DMS153 treated with DMSO at 0.1 percent for 48 hours (cell line): ENCODE results near the gene HMGB2.

Source experiments
- DNase-seq: peaks from one replicate; lab custom pipeline; 2025; ENCODE audit not compliant: unreplicated experiment; lab: John Stamatoyannopoulos, UW

HMGB2 gene

DNA sequence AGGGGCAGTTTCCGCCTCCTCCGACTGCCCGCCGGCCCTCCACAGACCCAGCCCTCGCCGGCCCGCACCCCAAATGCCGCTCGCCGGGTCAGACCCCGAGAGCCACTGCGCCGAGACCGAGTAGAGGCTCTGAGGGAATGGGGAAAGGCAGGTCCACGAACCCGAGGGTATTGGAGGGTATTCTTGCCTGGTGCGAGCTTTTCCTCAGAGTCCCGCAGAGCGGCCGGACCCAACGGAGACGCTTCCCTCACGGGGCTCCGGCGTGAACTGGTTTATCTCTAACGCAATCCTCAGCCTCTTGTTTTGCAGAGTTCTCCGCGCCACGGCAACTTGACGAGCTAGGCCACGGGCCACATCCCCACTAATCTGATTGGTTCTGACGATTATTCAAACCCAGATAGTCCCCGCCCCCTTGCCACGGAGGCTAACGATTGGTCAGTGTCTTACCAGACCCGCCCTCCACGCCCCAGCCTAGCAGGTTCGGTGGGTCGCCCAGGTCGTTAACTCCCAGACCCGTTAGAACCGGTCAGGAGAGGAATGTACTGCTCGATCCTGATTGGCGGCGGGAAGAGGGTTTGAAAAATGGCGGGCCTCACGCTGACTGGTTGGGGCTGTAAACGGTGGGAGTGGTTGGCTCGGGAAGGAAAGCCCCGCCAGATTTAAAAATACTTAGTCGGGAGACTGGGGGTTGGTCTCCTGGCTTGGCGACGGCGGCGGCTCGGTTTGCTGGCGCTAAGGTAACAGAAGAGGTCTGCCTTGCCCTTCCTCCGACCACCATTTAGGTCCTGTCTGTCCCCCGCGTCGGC, at the start of gene HMGB2:
Gene HMGB2 (minus strand): TSS at position 274 of the 806 bp plus-strand sequence. CDS start 709 bp downstream, outside the sequence.
- DNase-seq, result peak; percentile 98

- DNase-seq, result no peak
Measured at GRCh38 chr4:173382349-173382748, 48.2 kb upstream of the HMGB2 start.

DNA sequence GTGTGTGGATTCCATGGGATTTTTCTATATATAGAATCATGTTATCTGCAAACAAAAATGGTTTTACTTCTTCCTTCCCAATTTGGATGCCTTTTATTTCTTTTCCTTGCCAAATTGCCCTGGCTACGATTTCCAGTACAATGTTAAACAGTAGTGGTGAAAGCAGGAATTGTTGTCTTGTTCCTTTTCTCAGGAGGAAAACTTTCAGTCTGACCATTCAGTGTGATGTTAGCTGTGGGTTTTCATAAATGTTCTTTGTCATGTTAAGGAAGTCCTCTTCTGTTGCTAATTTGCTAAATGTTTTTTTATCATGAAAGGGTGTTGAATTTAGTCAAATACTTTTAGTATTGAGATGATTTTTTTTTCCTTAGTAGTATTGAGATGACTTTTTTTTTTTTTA, 47.5 kb upstream of the HMGB2 start:
- DNase-seq, result no peak

DNA sequence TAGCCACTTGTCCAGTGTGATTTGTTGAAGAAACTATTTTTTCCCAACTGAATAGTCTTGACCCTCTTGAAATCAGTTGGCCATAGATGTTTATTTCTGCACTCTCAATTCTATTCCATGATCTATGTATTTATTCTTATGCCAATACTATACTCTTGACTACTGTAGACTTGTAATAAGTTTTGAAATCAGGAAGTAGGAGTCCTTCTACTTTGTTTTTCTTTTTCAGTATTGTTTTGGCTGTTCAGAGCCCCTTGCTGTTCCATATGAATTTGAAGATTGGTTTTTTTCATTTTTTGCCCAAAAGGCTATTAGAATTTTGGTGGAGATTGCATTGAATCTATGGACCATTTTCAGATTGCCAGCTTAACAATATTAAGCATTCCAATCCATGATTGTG, 46.8 kb upstream of the HMGB2 start:
- no peak for DNase-seq

DNA sequence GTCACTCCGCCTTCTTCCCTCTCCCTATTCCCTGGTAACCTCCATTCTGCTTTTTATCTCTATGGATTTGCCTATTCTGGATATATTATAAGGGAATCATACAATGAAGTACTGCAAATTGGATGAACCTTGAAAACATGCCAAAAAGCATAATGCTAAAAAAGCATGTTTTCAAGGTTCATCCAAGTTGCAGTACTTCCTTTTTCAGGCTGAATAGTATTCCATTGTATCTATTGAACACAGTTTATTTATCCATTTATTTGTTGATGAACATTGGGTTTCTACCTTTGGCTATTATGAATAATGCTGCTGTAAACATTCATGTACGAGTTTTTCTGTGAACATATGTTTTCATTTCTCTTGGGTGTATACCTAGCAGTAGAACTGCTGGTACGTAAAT, 45.8 kb upstream of the HMGB2 start:
- DNase-seq, result no peak

- DNase-seq, result no peak
Measured at GRCh38 chr4:173374588-173374987, 40.4 kb upstream of the HMGB2 start.

DNA sequence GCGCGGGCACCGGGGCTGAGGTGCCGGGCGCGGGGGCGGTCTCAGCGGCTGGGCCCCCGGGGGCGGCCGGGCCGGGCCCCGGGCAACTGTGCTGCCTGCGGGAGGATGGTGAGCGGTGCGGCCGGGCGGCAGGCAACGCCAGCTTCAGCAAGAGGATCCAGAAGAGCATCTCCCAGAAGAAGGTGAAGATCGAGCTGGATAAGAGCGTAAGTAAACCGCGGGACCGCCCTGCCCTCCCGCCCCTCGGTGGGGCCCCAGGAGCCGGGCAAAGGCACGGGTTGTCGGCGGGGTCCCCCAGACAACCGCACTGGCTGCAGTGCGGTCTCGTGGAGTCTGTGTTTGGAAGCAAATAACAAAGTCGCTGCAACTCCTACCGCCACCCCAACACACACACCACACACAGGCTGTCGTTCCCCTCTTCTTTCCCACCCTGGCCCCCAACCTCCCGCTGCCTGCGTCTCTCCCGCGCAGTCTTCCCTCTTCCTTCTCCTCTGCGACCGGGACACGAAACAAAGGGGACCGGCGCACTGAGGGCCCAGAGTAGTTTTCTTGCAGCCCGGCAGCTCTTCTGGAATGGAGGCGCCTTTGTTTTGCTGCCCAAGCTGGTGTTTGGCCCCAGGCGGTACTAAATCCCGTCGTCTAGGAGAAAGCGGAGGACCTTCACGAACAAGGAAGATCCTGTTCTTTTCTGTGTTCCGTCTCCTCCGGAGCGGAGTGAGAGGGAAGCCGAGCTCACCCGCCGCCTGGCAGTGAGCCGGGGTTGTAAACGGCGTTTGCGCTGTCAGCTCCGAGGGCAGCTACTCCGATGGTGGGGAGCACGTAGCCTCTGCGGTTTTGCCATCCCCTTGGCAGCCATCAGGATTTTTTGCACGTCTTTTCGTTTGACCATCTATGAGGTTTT, 37.4 kb upstream of the HMGB2 start:
- peak; percentile 59 for DNase-seq

DNA sequence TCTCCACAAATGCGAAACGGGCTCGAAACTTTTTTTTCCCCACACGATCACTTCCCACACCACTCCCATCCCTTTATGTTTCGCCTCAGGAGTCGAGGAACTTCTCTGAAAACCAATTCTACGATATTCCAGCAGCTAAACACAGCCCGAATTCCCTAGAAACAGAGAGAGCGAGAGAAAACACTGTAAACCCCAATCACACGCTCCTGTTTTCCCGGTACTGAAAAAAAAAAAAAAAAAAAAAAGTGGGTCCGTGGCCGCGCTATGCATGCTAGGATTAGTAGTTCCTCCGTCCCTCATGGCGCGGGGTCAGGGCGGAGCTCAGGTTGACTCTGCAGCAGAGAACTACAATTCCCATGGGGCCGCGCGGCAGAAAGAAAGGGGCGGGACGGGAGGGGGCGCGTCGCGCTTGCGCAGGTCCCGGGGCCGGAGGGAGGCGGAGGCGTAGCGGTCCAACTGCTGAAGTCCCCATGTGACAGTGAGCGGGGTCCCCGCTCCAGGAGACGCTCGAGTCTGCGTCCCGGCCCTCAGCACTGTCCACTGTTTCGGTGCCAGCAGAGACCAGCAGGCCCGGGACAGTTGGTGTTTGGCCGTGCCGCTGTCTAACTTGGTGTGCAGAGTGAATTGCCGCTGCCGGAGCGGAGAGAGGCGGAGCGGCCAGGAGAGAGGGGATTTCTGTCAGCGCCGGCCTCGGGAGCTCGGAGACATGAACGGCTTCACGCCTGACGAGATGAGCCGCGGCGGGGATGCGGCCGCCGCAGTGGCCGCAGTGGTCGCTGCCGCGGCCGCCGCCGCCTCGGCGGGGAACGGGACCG, 36.5 kb upstream of the HMGB2 start, which contains the start of gene SAP30:
Gene SAP30 (plus strand): TSS at position 478 of the 815 bp plus-strand sequence. CDS start 229 bp downstream, at position 707.
- peak; percentile 89 for DNase-seq

- DNase-seq, result no peak
Measured at GRCh38 chr4:173370130-173370476, 35.9 kb upstream of the HMGB2 start.

- DNase-seq, result no peak
Measured at GRCh38 chr4:173367946-173368345, 33.8 kb upstream of the HMGB2 start.

DNA sequence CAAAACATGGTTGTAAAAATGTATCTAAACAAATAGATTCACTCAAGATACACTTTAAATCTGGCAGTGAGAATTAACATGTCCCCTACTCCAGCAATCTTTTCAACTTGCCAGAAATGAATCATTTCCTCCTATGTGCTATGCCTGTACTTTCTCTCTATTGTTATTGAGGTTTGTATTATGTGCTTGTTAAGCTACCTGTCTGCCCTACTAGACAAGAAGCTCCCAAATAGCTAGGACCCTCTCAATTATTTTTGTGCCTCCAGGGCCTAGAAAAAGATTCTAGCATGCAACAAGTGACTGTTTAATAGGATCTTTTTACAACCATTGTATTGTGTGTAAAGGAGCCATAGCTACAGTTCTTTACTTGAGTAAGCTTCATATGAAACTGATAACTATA, 33.1 kb upstream of the HMGB2 start:
- peak; percentile 12 for DNase-seq

DNA sequence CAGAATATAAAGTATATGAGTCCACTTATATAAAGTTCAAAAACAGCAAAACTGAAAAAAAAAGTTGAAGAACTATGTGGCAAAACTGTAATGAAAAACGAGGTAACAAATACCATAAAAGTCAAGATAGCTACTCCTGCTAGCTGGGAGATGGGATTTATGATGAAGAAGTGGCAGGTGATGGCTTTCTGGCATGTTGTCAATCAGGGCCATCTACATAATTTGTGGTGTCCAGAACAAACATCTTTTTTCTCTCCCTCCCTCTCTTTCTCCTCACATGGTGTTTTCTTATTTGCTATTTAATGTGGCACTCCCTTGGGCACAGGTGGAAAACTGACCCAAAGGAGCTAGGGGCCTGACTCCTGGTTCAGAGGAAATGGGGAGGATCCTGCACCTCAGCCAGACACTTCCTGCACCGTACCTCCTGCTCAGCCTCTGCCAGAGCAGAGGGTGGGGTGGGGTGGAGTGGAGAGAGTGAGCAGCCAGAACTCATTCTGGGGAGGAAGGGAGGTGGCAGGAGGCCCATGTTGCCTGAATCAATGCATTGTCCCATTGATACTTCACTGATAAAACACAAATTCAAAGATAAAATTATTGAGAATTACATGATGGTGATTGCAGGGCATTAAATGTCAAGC, 31.3 kb upstream of the HMGB2 start:
- no peak for DNase-seq

DNA sequence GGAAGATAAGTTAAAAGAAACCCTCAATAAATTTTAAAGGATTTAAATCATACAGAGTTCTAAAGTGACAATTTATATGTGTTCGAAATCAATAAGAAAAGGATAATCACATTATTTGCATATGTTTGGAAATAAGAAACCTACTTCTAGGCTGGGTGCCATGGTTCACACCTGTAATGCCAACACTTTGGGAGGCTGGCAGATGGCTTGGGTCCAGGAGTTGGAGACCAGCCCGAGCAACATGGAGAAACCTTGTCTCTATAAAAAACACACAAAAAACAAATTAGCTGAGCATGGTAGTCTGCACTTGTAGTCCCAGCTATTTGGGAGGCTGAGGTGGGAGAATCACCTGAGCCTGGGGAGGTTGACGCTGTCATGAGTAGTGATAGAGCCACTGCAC, 28.5 kb upstream of the HMGB2 start:
- no peak for DNase-seq

GRCh38 chr4:173360587-173361221, 26.5 kb upstream of the HMGB2 start:
- DNase-seq, result no peak

DNA sequence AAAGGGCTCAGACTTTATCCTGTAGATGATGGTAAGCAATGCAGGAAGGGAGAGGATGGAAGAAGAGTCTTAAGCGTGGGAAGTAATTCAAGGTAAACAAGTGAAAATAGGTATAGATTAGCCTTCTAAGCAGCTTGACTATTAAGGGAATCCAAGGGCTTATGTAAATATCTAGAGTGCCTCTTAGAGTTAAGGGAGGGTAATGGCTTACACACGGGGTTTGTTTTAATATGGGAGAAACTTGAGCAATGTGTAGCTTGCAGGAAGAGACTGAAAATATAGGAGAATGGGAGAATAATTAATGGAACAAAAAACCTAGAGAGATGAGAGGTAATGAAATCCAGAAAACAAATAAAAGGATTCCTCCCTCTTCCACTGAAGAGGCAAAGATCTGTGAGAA, 23.8 kb upstream of the HMGB2 start:
- DNase-seq, result no peak

DNA sequence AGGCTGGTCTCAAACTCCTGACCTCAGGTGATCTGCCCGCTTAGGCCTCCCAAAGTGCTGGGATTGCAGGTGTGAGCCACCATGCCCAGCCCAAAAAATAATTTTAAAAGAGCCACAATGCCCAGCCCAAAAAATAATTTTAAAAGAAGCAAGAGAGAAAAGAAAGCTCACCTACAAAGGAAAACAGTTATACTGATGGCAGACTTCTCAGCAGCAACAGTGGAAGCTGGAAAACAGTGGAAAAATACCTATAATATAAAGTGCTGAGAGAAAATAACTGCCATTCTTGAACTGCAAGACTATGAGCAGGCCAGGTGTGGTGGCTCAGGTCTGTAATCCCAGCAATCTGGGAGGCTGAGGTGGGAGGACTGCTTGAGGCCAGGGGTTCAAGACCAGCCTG, 13.3 kb upstream of the HMGB2 start:
- no peak for DNase-seq

- no peak for DNase-seq
Measured at GRCh38 chr4:173346074-173346473, 11.9 kb upstream of the HMGB2 start.

GRCh38 chr4:173345648-173346047, 11.5 kb upstream of the HMGB2 start:
- no peak for DNase-seq

DNA sequence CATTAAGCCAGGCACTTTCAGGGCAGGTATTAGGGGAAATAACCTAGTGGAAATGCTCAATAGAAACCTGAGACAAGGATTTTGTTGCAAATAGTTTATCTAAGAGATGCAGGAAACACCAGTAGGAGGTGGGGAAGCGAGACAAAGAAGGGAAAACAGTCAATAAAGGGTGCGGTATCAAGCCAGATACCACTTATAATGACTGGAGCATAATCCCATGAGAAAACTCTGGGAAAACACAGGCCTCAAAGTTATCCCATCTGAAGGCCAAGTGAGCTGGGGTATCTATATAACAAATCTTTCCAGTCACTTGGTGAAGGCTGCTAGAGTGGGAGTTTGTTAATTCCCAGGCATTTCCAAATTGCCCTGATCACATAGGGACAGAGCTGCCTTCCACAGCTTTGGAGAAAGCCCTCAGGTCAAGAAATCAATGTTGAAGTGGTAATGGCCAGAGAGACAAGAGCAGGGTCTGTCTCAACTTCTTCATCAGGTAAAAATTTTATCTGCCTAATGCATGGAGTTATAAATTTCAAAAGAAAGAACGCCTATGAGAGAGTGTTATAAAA, 9.8 kb upstream of the HMGB2 start:
- no peak for DNase-seq

DNA sequence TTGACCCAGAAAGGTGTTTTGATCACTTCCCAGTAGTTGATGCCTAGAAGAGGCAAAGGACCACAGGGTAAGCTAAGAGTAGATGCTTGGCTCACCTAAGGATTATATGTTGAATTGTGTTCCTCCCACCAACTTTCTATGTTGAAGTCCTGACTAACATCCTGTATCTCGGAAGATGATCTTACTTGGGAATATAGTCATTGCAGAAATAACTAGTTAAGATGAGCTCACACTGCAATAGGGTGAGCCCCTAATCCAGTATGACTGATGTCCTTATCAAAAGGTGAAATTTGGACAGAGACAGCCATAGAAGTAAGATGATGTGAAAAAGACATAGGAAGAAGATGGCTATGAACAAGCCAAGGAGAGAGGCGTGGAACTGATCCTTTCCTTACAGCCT, 3.3 kb upstream of the HMGB2 start:
- DNase-seq, result no peak
